CD14-positive monocyte (primary cell): ENCODE results near the gene G6PD. TPM values are rescaled to one million over a fixed set of nuclear protein-coding genes. Genes with fewer than 3 reads are reported as not detected.

ENCODE experiments used
- DNase-seq, 3 donors: peaks; one replicate each; pipeline ENCODE4 v3.0.0-alpha.2; 2011 to 2022
- H2AFZ ChIP-seq: 2 replicates; pipeline ENCODE4 v1.6.0; 2012; ENCODE audit warnings: mild to moderate bottlenecking, low read depth, low read length, inconsistent platforms; ENCODE audit not compliant: insufficient read depth, poor library complexity, severe bottlenecking
- H3K27ac ChIP-seq, 2 donors: 1 replicate in 1 of 2; 2 replicates in 1 of 2; pipeline ENCODE4 v1.5.1; 2012 to 2013; ENCODE audit warnings: low read length in 2 of 2, control low read depth in 1 of 2, inconsistent platforms in 1 of 2, low read depth in 1 of 2, mild to moderate bottlenecking in 1 of 2
- H3K27me3 ChIP-seq, 2 donors: one replicate each; pipeline versions ENCODE4 v1.6.0 to v1.6.1; 2011 to 2013; ENCODE audit warnings: low read length in 2 of 2; ENCODE audit not compliant: control insufficient read depth in 2 of 2, insufficient read depth in 2 of 2
- H3K36me3 ChIP-seq, 2 donors: replicated peaks in 1 of 2; 1 replicate in 1 of 2; 2 replicates in 1 of 2; pipeline versions ENCODE4 v1.5.1 to v1.6.1; 2012 to 2013; ENCODE audit warnings: low read length in 2 of 2, control low read depth in 1 of 2, inconsistent platforms in 1 of 2, mild to moderate bottlenecking in 1 of 2; ENCODE audit not compliant: insufficient read depth in 2 of 2, control insufficient read depth in 1 of 2
- H3K4me1 ChIP-seq, 2 donors: 1 replicate in 1 of 2; 2 replicates in 1 of 2; pipeline versions ENCODE4 v1.5.1 to v1.6.1; 2012 to 2013; ENCODE audit warnings: low read length in 2 of 2, control low read depth in 1 of 2, inconsistent platforms in 1 of 2, mild to moderate bottlenecking in 1 of 2, moderate library complexity in 1 of 2; ENCODE audit not compliant: insufficient read depth in 2 of 2, control insufficient read depth in 1 of 2
- H3K4me2 ChIP-seq: replicated peaks from 2 replicates; pipeline ENCODE3; 2012; ENCODE audit warnings: low read length, moderate library complexity, mild to moderate bottlenecking; ENCODE audit not compliant: poor library complexity, severe bottlenecking; ENCODE audit errors: extremely low read depth
- H3K4me3 ChIP-seq, 3 experiments: fragments of 200-600 bp in 1 of 3; sonication (generic) in 1 of 3; replicated peaks in 1 of 3; 1 replicate in 2 of 3; 2 replicates in 1 of 3; pipeline ENCODE4 v1.5.1; 2011 to 2013; ENCODE audit warnings: low read length in 3 of 3, mild to moderate bottlenecking in 3 of 3, control low read depth in 2 of 3, low read depth in 2 of 3, inconsistent platforms in 1 of 3, moderate library complexity in 1 of 3
- H3K79me2 ChIP-seq: 2 replicates; pipeline ENCODE4 v1.6.0; 2012; ENCODE audit warnings: mild to moderate bottlenecking, control low read depth, inconsistent platforms, low read length, moderate library complexity; ENCODE audit not compliant: insufficient read depth
- H3K9ac ChIP-seq: 2 replicates; pipeline ENCODE4 v1.6.0; 2017; ENCODE audit warnings: low read length, mild to moderate bottlenecking; ENCODE audit not compliant: insufficient read depth, poor library complexity, severe bottlenecking
- H3K9me3 ChIP-seq, 2 donors: replicated peaks in 1 of 2; 1 replicate in 1 of 2; 2 replicates in 1 of 2; pipeline versions ENCODE4 v1.5.1 to v1.6.1; 2012 to 2013; ENCODE audit warnings: low read length in 2 of 2, control low read depth in 1 of 2; ENCODE audit not compliant: control insufficient read depth in 1 of 2, insufficient read depth in 1 of 2
- H4K20me1 ChIP-seq: 2 replicates; pipeline ENCODE4 v1.6.0; 2012; ENCODE audit warnings: mild to moderate bottlenecking, low read length, control low read depth, moderate library complexity; ENCODE audit not compliant: insufficient read depth
- H3K27ac Mint-ChIP-seq, 7 donors: one replicate each; pipeline ENCODE4 v1.8.0; 2020; ENCODE audit warnings: mild to moderate bottlenecking in 7 of 7, mixed read lengths in 7 of 7, moderate library complexity in 6 of 7, inconsistent platforms in 2 of 7
- H3K27me3 Mint-ChIP-seq, 3 donors: one replicate each; pipeline ENCODE4 v1.8.0; 2021 to 2022; ENCODE audit warnings: low read depth in 3 of 3, mild to moderate bottlenecking in 3 of 3, mixed read lengths in 3 of 3, moderate library complexity in 3 of 3, inconsistent platforms in 1 of 3
- H3K36me3 Mint-ChIP-seq, 2 donors: one replicate each; pipeline ENCODE4 v1.8.0; 2020; ENCODE audit warnings: mixed read lengths in 2 of 2, inconsistent platforms in 1 of 2, mild to moderate bottlenecking in 1 of 2
- H3K4me1 Mint-ChIP-seq: one replicate; pipeline ENCODE4 v1.8.0; 2020; ENCODE audit warnings: mild to moderate bottlenecking, mixed read lengths
- H3K4me3 Mint-ChIP-seq, 2 donors: one replicate each; pipeline ENCODE4 v1.8.0; 2020; ENCODE audit warnings: mild to moderate bottlenecking in 2 of 2, mixed read lengths in 2 of 2, moderate library complexity in 1 of 2
- H3K9me3 Mint-ChIP-seq, 7 donors: one replicate each; pipeline ENCODE4 v1.8.0; 2020 to 2022; ENCODE audit warnings: mixed read lengths in 7 of 7, mild to moderate bottlenecking in 6 of 7, moderate library complexity in 6 of 7, inconsistent platforms in 2 of 7
- WGBS: methylation state at CpG from one replicate; pipeline ENCODE4 v1.1.5; 2013; ENCODE audit warnings: missing lambda C conversion rate; ENCODE audit not compliant: insufficient coverage; 5-methylcytosine and 5-hydroxymethylcytosine counted together
- intact Hi-C, 2 donors: fragments of 100-400 bp; cut with micrococcal nuclease; formaldehyde crosslinking; loops; one replicate each; pipeline versions ENCODE4 v1.15.0 to v1.15.1; 2023
- polyA plus RNA-seq, 3 donors: library from polyadenylated mRNA; depleted of rRNA in 1 of 3; unstranded in 2 of 3; stranded (reverse) in 1 of 3; fragments of 300-500 nt in 2 of 3; fragments of >200 nt in 1 of 3; fragmentation: Illumina TruSeq in 2 of 3; gene quantifications; 1 replicate in 2 of 3; 2 replicates in 1 of 3; pipeline ENCODE4 v1.2.3, GENCODE V29; 2012 to 2021
- TF ChIP-seq, protein P1 (sequence below): fragments of 200-600 bp; IDR thresholded peaks from one replicate; pipeline ENCODE4 v1.8.0; 2022; ENCODE audit warnings: antibody characterized with exemption, mild to moderate bottlenecking

Gene G6PD
- polyA plus RNA-seq, 3 donors = 10.7 to 165 (median 14.7) TPM

DNA sequence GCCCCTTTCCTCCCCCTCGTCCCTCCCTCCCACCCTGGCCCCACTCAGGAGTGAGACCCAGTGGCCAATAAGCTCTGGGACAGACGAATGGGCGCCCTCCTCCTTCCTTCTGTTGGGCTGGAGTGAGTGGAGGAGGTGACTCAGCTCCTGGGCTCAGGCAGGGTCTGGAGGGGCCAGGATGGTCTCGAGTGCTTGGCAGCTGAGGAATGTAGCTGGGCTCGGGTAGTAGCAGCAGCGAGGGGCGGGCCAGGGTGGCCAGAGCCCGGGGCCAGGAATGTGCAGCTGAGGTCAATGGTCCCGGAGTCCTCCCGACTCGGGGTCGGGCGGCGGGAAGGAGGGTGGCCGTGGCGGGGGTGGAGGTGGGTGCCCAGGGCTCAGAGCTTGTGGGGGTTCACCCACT, 15.0 kb downstream of the G6PD start:
- Histone ChIP-seq H3K27ac (no peak overlapping the region), H3K4me1 (peaks cover 17% of the 10 kb centered on the region in 2 donors), H3K79me2 (peaks cover 9% of the 10 kb centered on the region), H3K4me2 (no peak overlapping the region), H3K36me3 (peaks cover 44 to 52% of the 10 kb centered on the region in 2 donors), H3K9ac (no peak overlapping the region), H3K9me3 (no peaks in the 10 kb centered on the region), H3K27me3 (no peaks in the 10 kb centered on the region), H4K20me1 (peaks cover 27% of the 10 kb centered on the region), H2AFZ (no peak overlapping the region), H3K4me3 (no peak overlapping the region)
- H3K9me3 Mint-ChIP-seq = peaks cover 0 to 1% (median 0%) of the 10 kb centered on the region in 7 donors
- H3K4me1 Mint-ChIP-seq = peaks cover 10% of the 10 kb centered on the region
- TF ChIP-seq, protein P1, sequence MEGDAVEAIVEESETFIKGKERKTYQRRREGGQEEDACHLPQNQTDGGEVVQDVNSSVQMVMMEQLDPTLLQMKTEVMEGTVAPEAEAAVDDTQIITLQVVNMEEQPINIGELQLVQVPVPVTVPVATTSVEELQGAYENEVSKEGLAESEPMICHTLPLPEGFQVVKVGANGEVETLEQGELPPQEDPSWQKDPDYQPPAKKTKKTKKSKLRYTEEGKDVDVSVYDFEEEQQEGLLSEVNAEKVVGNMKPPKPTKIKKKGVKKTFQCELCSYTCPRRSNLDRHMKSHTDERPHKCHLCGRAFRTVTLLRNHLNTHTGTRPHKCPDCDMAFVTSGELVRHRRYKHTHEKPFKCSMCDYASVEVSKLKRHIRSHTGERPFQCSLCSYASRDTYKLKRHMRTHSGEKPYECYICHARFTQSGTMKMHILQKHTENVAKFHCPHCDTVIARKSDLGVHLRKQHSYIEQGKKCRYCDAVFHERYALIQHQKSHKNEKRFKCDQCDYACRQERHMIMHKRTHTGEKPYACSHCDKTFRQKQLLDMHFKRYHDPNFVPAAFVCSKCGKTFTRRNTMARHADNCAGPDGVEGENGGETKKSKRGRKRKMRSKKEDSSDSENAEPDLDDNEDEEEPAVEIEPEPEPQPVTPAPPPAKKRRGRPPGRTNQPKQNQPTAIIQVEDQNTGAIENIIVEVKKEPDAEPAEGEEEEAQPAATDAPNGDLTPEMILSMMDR = no peak
- peaks cover 0 to 12% (median 0%) of the 10 kb centered on the region in 3 donors for H3K27me3 Mint-ChIP-seq
- intact Hi-C loops = loop anchor here (5.0 kb wide), 2 partner anchors 134 to 159 kb away; partner anchors contain the start of genes FLNA (in 1 of the 2) and RPL10 (in 1 of the 2)
- H3K4me3 Mint-ChIP-seq = no peak overlapping the region
- H3K36me3 Mint-ChIP-seq = peaks cover 28 to 48% of the 10 kb centered on the region in 2 donors
- peak overlapping the region in 1 of 7 donors; percentile 77 for H3K27ac Mint-ChIP-seq
- DNase-seq = no peak
- no CpG with 5 or more reads among the region's 16 CpGs for WGBS

DNA sequence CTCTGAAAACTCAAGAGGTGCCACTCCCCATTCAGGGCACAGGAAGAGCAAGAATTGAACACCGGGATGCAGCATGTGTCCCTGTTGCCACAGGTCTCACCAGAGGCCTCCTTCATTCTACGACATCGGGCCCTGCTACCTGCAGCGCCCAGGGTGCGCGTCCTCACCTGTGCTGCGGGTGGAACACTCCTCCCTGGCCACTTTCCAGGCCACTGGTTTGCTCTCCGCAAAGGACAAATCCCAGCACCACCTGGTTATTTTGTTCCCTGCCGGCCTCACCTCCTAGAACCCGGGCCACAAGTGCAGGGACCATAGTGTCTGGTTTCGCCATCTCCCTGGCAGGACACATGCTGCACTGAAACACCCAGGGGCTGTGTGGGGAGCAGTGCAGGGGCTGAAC, 16.4 kb downstream of the G6PD start:
- WGBS = 94% methylated on average over 6 of the region's 11 CpGs
- H3K9me3 Mint-ChIP-seq = peaks cover 0 to 1% (median 0%) of the 10 kb centered on the region in 7 donors
- Histone ChIP-seq H2AFZ (no peak overlapping the region), H3K79me2 (no peaks in the 10 kb centered on the region), H3K27ac (no peak overlapping the region), H4K20me1 (peaks cover 27% of the 10 kb centered on the region), H3K36me3 (peaks cover 39 to 41% of the 10 kb centered on the region in 2 donors), H3K4me1 (peaks cover 17% of the 10 kb centered on the region in 2 donors), H3K4me3 (no peak overlapping the region), H3K27me3 (no peaks in the 10 kb centered on the region), H3K4me2 (no peak overlapping the region), H3K9ac (no peak overlapping the region), H3K9me3 (no peaks in the 10 kb centered on the region)
- no peak overlapping the region for H3K4me3 Mint-ChIP-seq
- intact Hi-C loops = loop anchor here (5.0 kb wide), 2 partner anchors 133 to 158 kb away; partner anchors contain the start of genes FLNA (in 1 of the 2) and RPL10 (in 1 of the 2)
- DNase-seq = no peak
- H3K27ac Mint-ChIP-seq = no peak overlapping the region
- peaks cover 0 to 14% (median 0%) of the 10 kb centered on the region in 3 donors for H3K27me3 Mint-ChIP-seq
- H3K36me3 Mint-ChIP-seq = peaks cover 21 to 38% of the 10 kb centered on the region in 2 donors
- peaks cover 13% of the 10 kb centered on the region for H3K4me1 Mint-ChIP-seq
- TF ChIP-seq, protein P1 = no peak
